Neural progenitor cell (in vitro differentiated cells): Measurements from ENCODE around the gene ZNF628.

Source experiments
- EZH2 ChIP-seq: fragments of 200-600 bp; sonication (generic); IDR thresholded peaks from 2 replicates; pipeline ENCODE4 v1.6.1; 2017; ENCODE audit warnings: antibody characterized with exemption, mild to moderate bottlenecking, moderate library complexity
- EZH2phosphoT487 ChIP-seq: fragments of 200-600 bp; sonication (generic); IDR thresholded peaks from 2 replicates; pipeline ENCODE4 v1.6.1; 2017; ENCODE audit warnings: antibody characterized with exemption
- TF ChIP-seq, protein P1 (sequence below): fragments of 200-600 bp; sonication (generic); IDR thresholded peaks from 2 replicates; pipeline ENCODE4 v1.5.1; 2017; ENCODE audit warnings: antibody characterized with exemption, mild to moderate bottlenecking

DNA sequence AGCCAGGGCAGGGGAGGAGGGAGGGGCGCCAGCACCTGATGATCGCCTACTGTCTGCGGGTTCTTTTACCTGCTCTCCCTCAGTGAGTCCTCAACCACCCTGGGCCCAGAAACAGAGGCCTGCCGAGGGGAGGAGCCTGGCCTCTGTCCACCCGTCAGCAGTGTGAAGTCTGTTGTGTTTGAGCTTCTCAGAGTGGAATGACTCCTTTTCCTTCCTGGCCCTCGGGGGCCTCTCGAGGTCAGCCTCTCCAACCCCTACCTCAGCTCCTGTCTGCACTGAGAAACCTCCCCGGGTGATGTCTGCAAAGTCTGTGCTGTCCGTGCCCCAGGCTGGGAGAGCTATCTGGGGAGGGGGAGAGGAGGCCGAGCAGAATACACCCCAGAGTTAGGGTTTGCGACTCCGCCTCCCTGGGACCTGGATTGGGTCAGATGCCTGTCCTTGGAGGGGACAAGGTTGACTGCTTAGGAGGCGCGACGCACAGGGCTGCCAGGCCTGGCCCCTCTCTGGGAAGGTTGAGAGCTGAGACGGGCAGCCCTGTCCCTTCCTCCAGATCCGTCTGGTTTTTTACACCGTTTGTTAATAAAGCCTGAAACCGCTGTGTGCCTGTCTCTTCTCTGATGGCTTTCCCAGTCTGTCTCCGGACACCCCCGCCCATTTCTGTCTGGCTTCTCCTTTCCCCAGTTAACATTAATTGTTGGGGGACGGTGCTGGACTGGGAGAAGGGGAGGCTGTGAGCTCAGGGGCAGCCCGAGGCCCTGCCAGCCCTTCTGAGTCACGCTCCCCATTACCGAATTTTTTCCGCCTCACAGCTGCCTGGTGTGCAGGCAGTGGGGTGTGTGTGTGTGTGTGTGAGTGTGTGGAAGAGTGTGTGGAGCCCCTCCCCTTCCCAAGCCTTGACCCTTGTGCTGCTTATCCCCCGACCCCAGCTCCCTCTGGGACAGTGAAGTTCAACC, 10.8 kb downstream of the ZNF628 start:
- TF ChIP-seq, protein P1, sequence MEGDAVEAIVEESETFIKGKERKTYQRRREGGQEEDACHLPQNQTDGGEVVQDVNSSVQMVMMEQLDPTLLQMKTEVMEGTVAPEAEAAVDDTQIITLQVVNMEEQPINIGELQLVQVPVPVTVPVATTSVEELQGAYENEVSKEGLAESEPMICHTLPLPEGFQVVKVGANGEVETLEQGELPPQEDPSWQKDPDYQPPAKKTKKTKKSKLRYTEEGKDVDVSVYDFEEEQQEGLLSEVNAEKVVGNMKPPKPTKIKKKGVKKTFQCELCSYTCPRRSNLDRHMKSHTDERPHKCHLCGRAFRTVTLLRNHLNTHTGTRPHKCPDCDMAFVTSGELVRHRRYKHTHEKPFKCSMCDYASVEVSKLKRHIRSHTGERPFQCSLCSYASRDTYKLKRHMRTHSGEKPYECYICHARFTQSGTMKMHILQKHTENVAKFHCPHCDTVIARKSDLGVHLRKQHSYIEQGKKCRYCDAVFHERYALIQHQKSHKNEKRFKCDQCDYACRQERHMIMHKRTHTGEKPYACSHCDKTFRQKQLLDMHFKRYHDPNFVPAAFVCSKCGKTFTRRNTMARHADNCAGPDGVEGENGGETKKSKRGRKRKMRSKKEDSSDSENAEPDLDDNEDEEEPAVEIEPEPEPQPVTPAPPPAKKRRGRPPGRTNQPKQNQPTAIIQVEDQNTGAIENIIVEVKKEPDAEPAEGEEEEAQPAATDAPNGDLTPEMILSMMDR: no peak
- TF ChIP-seq EZH2 (no peak), EZH2phosphoT487 (no peak)
